GM21786 (cell line): ENCODE measurements around the gene MMD.

Experiments
- ATAC-seq: cut with Tn5 transposase; IDR thresholded peaks from one replicate; pipeline ENCODE4 v1.9.1; 2021; ENCODE audit not compliant: unreplicated experiment

Gene MMD

DNA sequence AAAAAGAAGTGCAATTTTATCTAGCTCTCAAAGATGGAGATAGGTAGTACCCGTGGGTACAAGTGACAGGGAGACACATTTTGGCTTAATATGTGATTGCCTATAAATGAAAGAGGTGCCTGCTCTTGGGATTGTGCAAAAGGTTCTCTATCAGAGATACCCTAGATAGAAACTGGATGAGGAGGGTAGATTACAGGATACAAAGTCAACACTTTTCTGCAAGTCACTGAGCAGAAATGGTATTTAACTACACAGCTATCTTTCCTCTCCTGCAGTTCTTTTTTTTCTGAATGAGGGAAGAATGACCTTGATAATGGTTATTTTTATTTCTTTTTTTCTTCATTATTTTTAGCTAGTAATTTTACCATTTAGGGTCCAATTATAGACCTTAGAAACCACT lies 67.6 kb downstream of the MMD start:
- no peak for ATAC-seq

- ATAC-seq, result no peak
These were observed 70.4 kb downstream of the MMD start for GRCh38 chr17:55351226-55351625.

DNA sequence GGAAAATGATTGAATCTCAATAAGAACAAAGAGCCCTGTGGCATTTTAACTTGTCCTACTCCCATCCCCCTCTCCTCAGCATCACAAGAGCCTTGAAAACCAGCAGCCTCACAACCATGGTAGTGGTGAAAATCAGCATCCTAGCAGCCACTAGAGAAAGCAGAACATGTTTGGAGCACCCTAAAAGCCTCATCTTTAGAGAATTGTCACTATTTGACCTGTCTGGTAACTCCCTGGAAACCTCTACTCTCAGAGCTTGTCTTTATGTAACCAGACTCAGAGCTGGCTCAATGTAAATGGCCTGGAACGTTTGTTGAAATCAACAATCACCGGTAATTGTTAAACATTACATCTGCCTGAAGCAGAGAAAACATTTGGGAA lies 70.8 kb downstream of the MMD start:
- no peak for ATAC-seq

GRCh38 chr17:55348749-55349354 lies 72.8 kb downstream of the MMD start:
- ATAC-seq, result peak; percentile 61

- ATAC-seq, result no peak
These were observed 74.3 kb downstream of the MMD start for GRCh38 chr17:55347341-55347740.

GRCh38 chr17:55346658-55347057 lies 75.0 kb downstream of the MMD start:
- ATAC-seq, result no peak

- no peak for ATAC-seq
These were observed 76.5 kb downstream of the MMD start for GRCh38 chr17:55345132-55345531.

GRCh38 chr17:55344514-55344997 lies 77.1 kb downstream of the MMD start:
- no peak for ATAC-seq

DNA sequence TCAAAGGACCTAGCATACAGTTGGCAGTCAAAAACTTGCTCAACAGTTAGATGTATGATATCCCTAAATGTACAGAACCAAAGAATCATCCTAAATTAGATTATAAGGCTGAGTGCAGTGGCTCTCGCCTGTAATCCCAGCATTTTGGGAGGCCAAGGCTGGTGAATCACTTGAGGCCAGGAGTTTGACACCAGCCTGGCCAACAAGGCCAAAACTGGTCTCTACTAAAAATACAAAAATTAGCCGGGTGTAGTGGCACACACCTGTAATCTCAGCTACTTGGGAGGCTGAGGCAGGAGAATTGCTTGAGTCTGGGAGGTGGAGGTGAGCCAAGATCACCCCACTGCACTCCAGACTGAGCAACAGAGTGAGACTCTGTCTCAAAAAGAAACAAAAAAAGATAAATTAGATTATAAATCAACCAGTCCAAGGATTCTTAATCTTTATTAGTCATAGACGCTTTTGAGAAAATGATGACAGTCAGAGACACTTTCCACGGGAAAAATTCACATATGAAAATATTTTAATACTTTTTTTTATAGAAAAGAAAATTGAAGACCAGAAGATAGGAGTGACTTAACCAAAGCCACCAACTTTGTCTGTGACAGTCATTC lies 77.6 kb downstream of the MMD start:
- no peak for ATAC-seq

DNA sequence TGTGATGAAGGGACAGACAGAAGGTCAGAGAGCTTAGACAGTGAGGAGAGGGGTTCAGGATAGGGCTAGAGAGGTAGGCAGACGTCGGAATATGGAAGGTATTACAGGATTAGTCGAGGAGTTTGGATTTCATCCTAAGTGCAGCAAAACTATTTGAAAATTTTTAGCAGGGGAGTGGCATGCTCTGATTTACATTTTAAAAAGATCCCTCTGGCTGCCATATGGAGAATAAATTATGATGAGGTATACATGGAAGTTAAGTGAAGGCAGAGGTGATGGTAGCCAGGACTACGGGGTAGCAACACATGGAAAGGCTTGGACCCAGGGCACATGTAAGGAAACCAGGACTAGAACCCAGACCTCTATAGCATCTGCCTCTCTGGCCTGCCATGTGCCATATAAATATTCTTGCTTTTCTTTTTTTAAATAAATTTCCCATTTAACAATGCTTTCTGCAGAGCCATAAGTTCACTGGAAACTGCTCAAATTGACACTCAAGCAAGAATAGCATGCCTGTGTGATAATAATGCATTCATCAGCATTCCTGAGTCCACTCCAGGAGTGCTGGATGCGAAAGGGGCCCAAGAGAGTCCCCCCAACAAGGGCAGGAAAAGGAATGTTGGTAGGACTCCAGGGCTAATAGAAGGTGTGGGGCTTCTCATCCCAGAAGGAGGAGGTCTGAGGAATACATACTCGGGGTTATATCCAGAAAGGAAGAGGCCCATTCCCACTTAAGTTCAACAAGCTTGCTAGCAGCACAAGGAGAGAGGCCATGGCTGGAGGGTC lies 78.6 kb downstream of the MMD start:
- no peak for ATAC-seq
